HTR-8/SVneo (cell line): Measurements from ENCODE around the gene TRMU.
"Not testable (repeated sequence)": the region's sequence is repeated elsewhere in the genome, so short reads cannot be mapped to it uniquely, and the experiment has no call there.

Experiments used
- DNase-seq: peaks from one replicate; pipeline ENCODE4 v3.0.0; 2011; ENCODE audit warnings: low spot score, mixed read lengths; ENCODE audit not compliant: insufficient read length
- FAIRE-seq: peaks from 2 replicates; lab custom pipeline; 2011; peaks lifted over from hg19 to GRCh38; lab: Jason Lieb, UNC

The TRMU gene

DNA sequence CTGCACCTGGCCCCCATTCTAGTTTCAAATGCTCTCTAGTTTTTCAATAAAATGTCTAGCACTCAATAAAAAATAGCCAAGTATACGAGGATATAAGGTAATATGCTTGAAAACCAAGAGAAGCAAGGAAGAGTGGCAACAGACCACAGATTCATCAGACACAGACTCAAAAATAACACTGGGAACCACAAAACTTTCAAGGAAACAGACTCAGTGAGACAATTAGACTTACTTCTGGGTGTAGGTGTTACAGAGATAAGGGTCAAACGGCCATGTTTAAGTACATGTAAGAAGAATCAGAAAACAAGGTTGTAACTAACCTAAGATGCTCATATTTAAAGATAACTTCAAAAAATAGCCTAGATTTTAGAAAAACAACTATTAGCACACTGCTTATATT lies 67.0 kb downstream of the TRMU start:
- DNase-seq: no peak
- FAIRE-seq: no peak

- DNase-seq, FAIRE-seq: not testable (repeated sequence)
These were observed 68.4 kb downstream of the TRMU start for GRCh38 chr22:46403880-46404279.

DNA sequence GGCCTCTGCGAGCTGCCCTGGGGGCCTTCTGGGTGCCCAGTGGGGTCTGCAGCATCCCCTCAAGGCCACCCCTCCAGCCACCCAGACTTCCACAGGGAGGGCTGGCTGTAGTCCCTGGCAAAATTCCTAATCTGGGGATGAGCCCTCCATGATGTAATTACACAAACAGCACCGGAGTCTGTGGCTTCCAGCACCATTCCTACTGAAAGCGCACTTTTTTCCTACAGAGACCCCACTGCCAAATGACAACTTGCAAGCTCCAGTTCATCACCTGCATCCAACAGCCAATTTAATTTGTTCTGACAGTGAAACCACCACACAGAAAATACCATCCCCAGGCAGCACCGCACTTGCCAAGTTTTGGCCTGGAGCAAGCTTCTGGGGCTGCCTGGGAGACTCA lies 70.4 kb downstream of the TRMU start:
- FAIRE-seq (no peak), DNase-seq (no peak)

DNA sequence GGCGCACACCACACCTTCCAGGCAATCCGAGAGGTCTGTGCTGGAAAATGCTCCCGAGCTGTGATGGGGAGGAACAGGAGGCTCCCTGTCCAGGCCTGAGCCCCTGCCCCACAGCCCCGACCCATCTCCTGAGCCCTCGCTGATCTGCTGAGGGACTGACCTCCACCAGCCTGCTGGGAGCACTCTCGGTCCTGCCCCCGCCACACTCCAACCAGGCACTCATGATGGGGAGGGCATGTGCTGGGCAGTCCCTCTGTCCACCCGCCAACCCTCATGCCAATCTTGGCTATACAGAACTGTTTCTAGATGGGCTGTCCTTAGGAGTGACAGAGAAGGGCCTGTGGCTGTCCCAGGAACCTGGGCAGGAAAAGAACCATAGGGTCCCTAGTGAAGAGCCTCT lies 70.8 kb downstream of the TRMU start:
- FAIRE-seq: no peak
- DNase-seq: no peak

- FAIRE-seq: no peak
- no peak for DNase-seq
These were observed 71.3 kb downstream of the TRMU start for GRCh38 chr22:46406791-46407190.
